ENCODE data around the gene STUM. TPM values are rescaled to one million over a fixed set of nuclear protein-coding genes. Genes with fewer than 3 reads are reported as not detected.

Gene STUM
- total RNA-seq, 1 donor from 2014 or later, result 0.49 TPM

DNA sequence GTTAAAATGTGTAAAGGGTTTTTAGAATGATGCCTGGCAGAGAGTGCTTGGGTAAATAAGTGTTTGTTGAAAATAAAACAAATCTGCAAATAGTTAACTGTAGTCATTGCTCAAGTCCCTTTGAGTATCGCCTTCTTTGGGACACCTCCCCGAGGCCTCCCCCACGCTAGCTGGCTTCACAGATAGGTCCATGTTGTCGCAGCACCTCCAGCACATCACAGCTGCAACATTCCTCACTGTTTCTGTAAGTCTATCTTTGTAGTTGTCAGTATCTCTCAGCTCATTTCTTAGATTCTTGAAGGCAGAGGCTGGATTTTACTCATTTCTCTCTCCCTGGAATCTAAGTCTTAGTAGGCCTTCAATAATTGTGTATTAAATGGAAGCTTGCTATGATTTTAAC is 1.6 kb upstream of the STUM start:
- intact Hi-C loops (cut with DNase I), result no loop called here
- Histone ChIP-seq H3K27ac (no peak overlapping the region), H3K4me1 (peaks cover 33% of the 10 kb centered on the region), H3K9me3 (no peaks in the 10 kb centered on the region), H3K27me3 (peaks cover 20% of the 10 kb centered on the region), H3K4me3 (no peak overlapping the region), H3K36me3 (no peaks in the 10 kb centered on the region)
- DNase-seq (no peak), ATAC-seq (no peak)
- TF ChIP-seq, protein P1, sequence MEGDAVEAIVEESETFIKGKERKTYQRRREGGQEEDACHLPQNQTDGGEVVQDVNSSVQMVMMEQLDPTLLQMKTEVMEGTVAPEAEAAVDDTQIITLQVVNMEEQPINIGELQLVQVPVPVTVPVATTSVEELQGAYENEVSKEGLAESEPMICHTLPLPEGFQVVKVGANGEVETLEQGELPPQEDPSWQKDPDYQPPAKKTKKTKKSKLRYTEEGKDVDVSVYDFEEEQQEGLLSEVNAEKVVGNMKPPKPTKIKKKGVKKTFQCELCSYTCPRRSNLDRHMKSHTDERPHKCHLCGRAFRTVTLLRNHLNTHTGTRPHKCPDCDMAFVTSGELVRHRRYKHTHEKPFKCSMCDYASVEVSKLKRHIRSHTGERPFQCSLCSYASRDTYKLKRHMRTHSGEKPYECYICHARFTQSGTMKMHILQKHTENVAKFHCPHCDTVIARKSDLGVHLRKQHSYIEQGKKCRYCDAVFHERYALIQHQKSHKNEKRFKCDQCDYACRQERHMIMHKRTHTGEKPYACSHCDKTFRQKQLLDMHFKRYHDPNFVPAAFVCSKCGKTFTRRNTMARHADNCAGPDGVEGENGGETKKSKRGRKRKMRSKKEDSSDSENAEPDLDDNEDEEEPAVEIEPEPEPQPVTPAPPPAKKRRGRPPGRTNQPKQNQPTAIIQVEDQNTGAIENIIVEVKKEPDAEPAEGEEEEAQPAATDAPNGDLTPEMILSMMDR (IDR thresholded peaks at IDR 0.05), result no peak

DNA sequence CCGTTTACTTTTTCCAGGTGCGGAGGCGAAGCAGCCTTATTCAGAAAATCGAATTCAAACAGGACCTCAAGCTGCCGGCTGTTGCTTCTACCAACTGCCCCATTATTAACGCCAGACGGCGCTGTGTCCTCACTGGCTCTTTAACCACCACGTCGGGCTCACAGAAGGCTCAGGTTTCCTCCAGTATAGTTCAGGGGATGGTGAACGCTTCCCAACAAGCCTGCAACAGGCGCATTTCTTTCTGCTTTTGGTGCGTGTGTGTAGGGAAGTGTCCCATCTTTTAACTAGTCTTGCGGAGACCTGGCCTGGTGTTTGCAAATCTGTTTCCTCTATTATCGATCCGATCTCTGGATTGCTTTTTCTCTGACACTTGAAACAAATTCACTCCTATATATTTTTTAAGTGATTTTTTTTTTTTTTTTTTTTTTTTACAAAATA is 791 bp upstream of the STUM start:
- TF ChIP-seq, protein P1 (IDR thresholded peaks at IDR 0.05), result peak; percentile 90
- peak; percentile 85 for DNase-seq

DNA sequence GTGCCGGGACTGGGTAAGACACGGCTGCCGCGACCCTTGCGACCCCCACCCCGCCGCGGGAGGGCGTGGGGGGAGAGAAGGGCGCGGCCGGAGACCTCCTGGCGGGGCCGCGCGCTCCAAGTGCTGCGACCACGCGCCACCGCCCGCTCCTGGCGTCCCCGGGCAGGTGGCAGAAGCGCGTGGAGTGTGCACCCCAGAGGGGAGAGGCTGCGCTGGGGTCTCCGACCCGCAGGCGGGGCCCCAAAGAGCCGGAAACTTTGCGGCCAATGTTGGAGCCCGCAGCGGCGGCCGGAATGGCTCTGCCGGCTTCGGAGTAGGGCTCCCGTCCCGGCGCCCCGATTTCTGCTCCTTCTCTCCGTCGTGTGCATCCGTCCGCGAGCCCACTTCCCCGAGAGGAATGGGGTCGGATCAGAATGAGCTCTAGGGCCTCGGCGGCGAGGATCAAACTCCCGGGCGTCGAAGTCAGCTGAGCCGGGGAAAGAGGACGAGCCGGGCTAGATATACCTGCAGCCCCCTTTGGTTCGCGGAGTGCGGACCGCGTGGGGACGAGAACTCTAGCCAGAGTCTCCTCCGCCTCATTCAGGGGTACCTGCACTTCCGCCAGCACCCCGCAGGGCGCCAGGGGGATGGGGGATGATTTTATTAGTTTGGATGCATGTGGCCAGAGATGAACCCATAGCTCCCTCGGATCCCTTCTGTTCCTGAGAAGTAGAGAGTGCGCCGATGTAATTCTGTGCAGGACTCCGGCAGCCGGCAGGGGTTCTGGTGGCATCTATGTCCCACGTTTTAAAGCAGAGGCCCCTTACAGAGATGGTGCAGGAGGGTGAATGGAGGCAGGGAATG is 751 bp downstream of the STUM start:
- intact Hi-C loops (cut with DNase I), result no loop called here
- Histone ChIP-seq H3K9me3 (no peaks in the 10 kb centered on the region), H3K27ac (no peak overlapping the region), H3K4me3 (peak overlapping the region; percentile 48), H3K4me1 (peaks cover 20% of the 10 kb centered on the region), H3K36me3 (no peaks in the 10 kb centered on the region), H3K27me3 (peaks cover 20% of the 10 kb centered on the region)
- ATAC-seq, result no peak
- TF ChIP-seq, protein P1 (IDR thresholded peaks at IDR 0.05), result no peak
- DNase-seq, result no peak

More for the DNA sequence above, 791 bp upstream of the STUM start:
- Histone ChIP-seq H3K27ac (no peak overlapping the region), H3K36me3 (no peaks in the 10 kb centered on the region), H3K27me3 (peaks cover 20% of the 10 kb centered on the region), H3K4me3 (peak overlapping the region; percentile 21), H3K4me1 (peaks cover 25% of the 10 kb centered on the region), H3K9me3 (no peaks in the 10 kb centered on the region)
- ATAC-seq, result peak; percentile 90
- intact Hi-C loops (cut with DNase I), result no loop called here

DNA sequence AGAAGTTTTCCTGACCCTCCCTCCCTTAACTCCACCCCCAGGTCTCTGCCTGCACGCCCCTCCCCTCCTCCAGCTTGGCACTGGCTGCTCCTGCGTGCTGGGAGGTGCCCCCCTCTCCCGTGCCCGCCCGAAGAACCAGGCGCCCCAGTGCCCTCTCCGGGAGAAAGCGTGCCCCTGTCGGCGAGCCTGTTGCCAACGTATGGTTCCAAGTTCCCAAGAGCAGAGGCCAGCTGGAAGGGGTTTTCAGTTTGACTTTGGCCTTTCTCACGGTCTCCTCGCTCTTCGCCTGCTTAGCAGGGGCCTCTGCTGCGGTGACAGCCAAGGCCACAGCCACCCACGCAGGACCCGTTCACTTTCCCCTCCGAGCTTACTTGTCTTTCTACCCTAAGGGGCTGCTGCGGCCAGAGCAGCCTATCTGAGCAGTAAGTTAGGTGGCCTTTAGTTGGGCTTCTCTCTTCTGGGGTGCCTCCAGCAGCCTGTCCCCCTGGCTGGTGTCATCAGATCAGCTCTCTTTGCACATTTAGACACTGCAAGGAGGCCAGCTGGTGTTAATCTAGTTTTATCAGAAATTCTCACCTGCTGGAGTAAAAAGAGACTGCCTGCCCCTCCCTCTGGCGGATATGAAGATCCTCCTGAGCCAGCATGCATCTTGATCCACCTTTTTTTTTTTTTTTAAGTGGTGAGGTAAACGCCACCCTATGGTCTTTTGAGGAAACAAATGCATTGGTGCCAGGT is 1.5 kb downstream of the STUM start:
- no peaks in the 10 kb centered on the region for H3K9me3 ChIP-seq
- peaks cover 20% of the 10 kb centered on the region for H3K4me1 ChIP-seq
- peak overlapping the region; percentile 48 for H3K4me3 ChIP-seq
- H3K27ac ChIP-seq, result no peak overlapping the region
- H3K27me3 ChIP-seq, result peaks cover 20% of the 10 kb centered on the region
- ATAC-seq, result peak; percentile 26
- no peak for DNase-seq
- no peaks in the 10 kb centered on the region for H3K36me3 ChIP-seq
- TF ChIP-seq, protein P1 (IDR thresholded peaks at IDR 0.05), result peak; percentile 23
- intact Hi-C loops (cut with DNase I), result no loop called here

DNA sequence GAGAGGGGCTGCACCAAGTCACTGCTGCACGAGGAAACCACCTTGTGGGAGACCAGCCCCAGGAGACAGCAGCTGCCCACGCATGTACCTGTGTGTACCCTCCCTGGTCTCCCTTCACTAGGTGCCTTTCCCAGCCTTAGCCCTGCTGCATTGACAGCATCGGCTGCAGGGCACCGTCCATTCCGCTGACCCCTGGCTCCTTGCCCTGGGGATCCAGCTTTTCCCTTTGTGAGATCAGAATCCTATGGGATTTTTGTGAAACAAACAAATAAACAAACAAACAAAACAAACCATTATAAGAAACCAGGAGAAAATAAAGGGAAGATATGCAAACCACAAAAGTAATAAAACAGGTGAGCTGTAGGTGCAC is 2.1 kb downstream of the STUM start:
- no peak overlapping the region for H3K4me3 ChIP-seq
- peaks cover 20% of the 10 kb centered on the region for H3K27me3 ChIP-seq
- no peaks in the 10 kb centered on the region for H3K36me3 ChIP-seq
- TF ChIP-seq, protein P1 (IDR thresholded peaks at IDR 0.05), result no peak
- intact Hi-C loops (cut with DNase I), result no loop called here
- no peak overlapping the region for H3K27ac ChIP-seq
- no peak for ATAC-seq
- peaks cover 20% of the 10 kb centered on the region for H3K4me1 ChIP-seq
- DNase-seq, result no peak
- no peaks in the 10 kb centered on the region for H3K9me3 ChIP-seq
